Stimulated activated CD4-positive, alpha-beta T cell treated with anti-CD3 and anti-CD28 coated beads, Interleukin-15, amount 100 ng/mL, for 48 hours (primary cell): ENCODE results near the gene PLEKHG4B.

Experiments used
- DNase-seq, 2 donors: peaks; one replicate each; pipeline ENCODE4 v3.0.0-alpha.2; 2020; ENCODE audit warnings: low read depth in 2 of 2

Gene PLEKHG4B

GRCh38 chr5:171801-172331, 79.9 kb downstream of the PLEKHG4B start:
- DNase-seq: no peak

DNA sequence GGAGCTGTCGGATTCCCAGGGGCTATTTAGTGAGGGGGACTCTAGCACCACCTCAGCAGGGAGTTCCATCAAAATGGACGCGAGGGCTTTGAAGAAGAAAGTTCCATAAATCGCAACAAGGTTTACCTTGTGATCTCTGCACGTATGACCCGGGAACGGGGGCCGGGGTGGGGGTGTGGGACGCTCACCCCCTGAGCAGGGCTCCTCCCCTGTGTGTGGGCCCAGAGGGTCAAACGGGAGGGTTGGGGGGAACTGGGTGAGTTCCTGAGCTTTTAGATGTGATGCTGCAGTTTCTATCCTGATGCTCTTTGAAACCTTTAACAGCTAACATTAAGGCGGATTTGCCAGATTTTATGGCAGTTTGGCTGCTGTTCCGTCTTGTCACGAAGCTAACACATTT, 80.5 kb downstream of the PLEKHG4B start:
- DNase-seq: no peak

- no peak for DNase-seq
These were observed 80.9 kb downstream of the PLEKHG4B start for GRCh38 chr5:172841-173251.

DNA sequence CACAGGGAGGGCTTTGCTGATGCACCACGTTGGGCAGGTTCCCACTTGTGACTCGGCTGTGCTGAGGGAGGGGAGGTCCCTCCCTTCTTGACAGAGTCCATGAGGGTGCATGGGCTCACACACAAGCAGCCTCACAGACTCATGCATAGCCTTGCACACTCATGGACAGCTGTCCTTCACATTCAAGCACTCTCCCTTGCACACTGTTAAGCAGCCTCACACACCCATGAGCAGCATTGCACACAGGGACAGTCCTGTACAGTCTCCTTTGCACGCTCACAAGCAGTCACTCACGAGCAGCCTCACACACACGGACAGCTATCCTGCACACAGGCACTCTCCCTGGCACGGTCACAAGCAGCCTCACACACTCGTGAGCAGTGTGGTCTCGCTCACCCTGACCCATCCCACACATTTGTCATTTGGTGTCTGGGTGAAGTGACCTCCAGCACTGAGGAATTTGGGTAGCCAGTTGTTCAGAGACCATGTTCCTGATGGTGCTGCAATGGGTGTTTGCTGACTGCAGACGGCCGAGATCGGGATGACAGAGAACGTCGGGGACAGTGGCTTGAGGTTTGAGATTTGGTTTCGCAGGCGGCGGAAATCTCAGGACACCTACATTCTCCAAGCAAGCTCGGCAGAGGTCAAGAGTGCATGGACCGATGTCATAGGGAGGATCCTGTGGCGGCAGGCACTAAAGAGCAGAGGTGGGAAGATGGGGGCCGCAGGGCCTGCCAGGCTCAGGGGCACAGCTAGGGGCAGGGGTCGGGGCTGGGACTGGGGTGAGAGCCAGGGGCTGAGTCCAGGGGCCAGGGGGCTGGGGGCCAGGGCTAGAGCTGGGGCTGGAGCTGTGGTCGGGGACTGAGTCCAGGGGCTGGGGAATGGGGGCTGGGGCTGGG, 81.7 kb downstream of the PLEKHG4B start:
- DNase-seq: no peak

- DNase-seq: no peak
These were observed 82.3 kb downstream of the PLEKHG4B start for GRCh38 chr5:174291-174600.

DNA sequence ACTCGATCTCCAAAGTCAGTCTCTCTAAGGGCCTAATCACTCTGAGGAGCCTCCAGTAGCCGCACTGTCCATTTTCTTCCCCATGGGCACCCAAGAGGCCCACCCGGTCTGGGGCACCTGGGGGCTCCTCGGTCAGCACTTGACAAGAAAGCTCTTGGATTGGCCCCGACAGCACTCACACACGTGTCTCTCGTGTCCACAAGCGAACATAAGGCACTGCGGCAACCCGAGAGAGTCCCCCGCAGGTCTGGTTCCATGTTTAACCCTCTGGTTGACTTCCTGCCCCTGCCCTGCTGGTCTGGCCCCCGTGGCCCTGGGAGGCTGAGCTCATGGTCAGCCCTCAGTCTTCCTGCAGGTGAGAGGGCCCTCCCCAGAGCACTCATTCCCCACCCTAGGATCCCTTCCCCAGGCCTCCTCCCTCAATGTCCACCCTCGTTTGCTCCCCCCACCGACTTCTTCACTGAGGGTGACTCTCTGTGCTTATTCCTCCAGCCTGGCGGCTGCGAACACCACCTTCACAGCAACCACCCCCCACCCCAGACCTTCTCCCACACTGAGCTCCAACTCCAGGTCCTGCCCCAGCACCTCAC, 83.0 kb downstream of the PLEKHG4B start:
- DNase-seq: no peak

GRCh38 chr5:176296-176823, 84.4 kb downstream of the PLEKHG4B start:
- DNase-seq: no peak

- no peak for DNase-seq
These were observed 86.1 kb downstream of the PLEKHG4B start for GRCh38 chr5:178110-178509.

DNA sequence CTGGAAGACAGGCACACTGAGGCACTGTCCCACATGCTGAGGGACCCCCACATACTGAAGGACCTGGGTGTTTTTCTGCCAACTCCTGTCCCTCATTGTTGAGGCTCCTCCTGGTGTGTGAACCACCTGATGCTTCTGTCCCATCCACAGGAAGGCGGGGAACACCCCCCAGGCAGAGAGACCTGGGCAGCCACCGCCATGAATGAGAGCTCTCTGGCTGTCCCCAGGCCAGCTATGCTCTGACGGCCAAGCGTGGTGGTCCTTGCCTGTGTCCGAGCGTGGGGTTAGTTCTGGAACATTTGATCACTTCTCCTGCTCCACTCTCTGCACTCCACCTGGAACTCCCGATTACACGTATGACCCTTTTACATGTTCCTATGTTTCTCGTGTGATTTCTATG, 87.4 kb downstream of the PLEKHG4B start:
- no peak for DNase-seq

DNA sequence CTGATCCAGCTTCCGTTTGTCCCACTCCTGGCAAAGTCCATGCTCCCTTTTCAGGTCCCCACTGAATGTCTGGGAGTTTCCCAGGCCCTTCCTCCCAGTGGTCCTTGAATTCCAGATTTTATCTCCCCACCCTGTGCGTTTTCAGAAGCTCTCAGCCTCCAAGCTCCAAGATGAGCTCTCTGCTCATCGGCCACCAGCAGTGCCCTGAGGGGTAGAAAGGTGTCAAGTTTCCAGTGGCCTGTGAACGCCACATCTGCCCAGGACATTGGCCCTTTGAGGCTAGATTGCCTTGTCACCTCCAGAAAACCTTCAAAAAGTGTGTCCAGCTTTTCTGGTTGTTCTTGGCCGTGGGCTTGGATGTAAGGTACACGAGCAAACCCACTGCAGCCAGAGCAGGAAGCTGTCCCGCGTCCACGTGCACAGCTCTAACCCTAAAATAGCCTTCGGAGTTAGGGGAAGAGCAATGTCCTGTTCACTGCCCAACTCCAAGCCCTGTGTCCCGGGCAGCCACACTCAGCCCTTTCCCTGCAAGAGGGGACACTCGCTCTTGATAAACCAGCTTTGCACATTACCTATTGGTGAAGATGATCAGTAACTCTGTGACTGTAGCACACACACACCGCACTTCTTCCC, 88.4 kb downstream of the PLEKHG4B start:
- no peak for DNase-seq

DNA sequence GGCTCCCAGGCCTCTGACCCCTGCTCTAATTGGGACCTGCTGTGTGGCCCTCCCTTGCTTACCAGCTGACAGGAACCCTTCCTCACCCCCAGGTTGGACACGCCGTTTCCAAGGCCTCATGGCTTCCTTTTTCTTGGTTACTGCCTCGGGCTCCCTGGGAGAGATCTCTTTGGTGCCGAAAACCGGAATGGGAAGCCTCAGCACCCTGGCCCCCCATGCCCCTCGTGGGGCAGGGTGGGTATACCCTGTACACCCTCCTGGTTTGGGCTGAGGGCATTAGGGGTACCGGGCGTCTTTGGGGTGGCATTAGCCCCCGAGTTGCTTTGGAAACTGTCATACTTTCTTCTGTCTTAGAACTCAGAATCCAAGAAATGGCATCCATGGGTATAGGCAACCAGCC, 89.2 kb downstream of the PLEKHG4B start:
- no peak for DNase-seq

DNA sequence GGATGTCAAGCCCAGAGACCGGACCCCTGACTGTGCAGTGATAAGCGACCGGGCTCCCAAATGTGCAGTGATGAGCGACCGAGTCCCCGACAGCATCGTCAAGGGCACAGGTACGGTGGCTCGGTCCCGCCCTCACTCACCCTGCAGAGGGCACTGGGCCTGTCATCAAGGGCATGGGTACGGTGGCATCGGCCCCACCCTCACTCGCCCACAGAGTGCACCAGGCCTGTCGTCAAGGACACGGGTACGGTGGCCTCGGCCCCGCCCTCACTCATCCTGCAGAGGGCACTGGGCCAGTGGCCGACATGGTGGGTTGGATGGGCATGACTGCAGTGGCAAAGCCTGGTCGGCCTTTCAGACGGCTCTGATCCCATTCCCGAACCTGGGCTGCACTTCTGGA, 89.6 kb downstream of the PLEKHG4B start:
- DNase-seq: no peak

DNA sequence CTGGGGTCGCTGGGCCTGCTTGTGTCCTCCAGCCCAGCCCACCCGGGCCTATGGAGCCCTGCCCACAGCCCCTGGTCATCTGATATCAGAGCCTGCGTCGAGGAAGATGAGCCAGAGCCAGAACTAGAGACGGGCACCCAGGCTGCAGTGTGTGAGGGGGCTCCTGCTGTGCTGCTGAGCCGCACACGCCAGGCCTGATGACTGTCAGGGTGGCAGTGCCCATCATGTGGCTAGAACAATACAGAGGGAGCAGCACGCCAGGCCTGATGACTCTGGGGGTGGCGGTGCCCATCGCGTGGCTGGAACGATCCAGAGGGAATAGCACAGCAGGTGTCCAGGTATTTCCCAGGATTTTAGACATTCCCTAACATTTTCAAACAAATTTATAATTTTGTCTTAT, 90.2 kb downstream of the PLEKHG4B start:
- no peak for DNase-seq

- DNase-seq: no peak
These were observed 92.5 kb downstream of the PLEKHG4B start for GRCh38 chr5:184471-184870.

DNA sequence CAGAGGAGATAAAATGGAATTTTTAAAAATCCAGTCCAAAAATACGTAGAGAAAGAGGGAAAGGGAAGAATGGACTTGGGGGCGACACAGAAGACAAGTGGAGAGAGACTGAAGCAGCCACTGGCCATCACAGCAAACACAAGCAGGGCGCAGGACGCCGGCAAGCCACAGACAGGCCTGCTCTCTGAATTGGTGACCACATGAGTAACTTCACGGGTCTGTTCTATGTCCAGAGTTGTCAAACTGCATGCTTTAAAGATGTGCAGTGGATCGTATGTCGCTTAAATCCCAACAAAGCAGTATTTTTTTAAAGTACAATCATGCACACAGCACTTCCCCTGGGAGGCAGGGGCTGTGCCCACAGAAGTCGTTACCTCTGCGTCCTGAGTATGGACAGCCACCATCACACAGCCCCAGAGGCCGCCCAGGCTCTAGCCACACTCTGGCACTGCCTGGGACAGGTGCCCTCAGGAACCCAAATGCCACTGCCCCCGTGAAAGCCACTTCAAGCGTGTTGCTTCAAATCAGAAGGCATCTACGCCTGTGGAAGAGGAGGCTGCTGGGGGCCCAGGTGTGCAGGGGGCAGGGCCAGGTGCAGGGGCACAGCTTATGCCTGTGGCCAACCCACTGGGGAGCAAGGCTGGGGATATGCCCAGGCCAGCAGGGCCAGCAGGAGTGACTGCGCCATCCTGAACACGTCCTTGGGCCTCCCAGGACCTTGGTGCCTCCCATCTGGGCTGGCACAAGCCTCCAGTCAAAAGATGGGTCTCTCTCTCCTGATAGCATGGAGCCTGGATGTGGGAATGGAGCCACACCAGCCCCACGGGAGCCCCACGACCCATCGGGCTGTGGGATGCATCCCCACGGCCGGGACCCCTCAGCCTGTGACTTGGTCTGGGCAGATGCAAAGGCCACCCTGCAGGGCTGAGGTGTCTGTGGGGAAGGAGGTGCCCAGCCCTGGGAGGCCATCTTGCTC, 93.4 kb downstream of the PLEKHG4B start:
- DNase-seq: no peak

DNA sequence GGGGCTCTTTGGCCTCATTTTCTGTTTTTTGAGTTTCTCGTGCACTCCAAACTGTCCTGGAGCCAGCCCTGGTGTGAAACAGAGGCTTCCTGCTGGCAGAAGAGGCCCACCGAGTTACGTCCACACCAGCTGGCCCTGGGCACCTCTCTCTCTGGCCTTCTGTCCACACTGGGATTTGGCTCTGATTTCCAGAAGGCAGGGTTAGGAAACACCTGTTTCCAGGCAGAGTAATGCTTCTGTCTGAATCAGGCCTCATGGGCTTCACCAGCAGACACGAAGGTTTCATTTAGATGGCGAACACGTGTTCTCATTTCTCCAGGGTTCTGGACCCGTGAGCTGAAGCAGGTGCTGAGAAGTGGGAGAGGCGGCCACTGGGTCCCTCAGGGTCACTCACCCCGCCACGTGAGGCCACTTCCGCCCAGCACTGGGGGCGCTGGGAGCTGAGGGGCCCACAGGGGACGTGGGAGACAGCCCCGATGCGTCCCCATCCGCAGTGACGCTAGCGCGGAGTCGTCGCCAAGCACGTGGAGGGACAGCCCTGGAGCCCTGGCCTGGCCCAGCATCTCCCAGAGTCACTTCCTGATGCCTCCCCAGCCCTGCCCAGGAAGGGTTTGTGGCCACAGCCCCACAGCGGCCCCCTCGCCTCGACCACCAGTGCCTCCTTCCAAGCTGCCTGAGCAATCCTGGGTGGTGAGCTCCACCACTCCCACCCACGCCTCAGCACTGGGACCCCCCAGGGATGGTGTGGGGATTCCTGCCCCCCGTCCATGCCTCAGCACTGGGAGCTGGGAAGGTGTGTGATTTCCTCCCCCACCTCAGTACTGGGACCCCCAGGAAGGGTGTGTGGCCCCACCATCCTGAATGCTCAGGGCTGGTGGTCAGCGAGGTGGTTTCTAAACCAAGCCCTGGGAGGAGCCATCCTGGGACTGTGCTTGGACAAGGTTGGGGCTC, 94.4 kb downstream of the PLEKHG4B start:
- DNase-seq: no peak

DNA sequence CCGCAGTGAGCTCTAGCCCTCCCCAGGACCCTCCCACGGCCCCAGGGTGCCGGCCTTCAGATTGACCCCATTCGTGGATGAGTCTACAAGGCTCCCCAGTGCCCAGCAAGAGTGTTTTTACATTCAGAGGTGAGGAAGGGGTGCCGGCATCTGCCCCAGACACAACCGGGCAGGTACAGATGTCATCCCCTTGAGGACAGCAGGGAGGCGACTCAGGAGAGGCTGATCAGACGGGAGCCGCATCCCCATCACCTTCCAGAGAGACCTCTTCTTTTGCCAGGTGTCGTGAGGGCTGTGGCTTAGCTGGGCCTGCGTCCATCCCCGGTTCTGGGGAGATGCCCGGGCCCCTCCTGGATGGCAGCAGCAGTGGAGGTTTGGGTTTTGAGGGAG, 95.1 kb downstream of the PLEKHG4B start:
- DNase-seq: no peak

- no peak for DNase-seq
These were observed 95.9 kb downstream of the PLEKHG4B start for GRCh38 chr5:187617-188451.
